Measurements from ENCODE around the gene MDFIC.

Gene MDFIC

DNA sequence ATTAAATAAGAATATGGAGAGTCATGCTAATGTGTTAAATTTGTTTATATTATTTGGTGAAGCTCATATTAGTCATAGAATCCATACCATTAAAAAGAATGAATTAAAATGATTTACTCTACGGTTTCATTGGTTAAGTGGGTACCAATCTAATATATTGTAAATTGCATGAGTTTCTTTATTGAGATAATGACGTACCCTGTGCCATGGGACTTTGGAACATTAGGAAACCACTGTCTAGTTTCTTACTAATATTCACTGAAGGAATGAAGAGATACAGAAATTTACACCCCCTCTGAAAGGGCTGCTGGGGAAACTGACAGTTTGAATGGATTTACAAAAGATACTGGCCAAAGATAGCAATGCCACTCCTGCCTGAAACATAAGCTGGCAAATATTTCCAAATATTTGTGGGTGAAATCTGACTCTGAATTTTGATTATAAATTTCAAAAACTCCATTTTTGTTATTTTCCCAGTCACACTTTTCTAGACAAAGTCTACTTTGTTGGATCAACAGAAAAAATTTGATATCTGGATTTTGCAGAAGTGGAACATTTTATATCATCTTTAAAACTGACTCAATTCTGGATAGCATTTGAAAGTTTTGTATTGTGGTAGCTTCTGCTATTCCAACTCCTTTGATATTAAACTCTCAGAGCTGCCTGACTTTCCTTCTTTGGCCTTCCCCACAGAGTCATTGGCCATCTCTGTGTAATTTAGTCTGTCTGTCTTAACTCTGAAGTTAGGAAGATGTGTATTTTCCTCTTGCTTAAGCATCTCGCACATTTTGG is 22.3 kb downstream of the MDFIC start:
- TF ChIP-seq, protein P1, sequence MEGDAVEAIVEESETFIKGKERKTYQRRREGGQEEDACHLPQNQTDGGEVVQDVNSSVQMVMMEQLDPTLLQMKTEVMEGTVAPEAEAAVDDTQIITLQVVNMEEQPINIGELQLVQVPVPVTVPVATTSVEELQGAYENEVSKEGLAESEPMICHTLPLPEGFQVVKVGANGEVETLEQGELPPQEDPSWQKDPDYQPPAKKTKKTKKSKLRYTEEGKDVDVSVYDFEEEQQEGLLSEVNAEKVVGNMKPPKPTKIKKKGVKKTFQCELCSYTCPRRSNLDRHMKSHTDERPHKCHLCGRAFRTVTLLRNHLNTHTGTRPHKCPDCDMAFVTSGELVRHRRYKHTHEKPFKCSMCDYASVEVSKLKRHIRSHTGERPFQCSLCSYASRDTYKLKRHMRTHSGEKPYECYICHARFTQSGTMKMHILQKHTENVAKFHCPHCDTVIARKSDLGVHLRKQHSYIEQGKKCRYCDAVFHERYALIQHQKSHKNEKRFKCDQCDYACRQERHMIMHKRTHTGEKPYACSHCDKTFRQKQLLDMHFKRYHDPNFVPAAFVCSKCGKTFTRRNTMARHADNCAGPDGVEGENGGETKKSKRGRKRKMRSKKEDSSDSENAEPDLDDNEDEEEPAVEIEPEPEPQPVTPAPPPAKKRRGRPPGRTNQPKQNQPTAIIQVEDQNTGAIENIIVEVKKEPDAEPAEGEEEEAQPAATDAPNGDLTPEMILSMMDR (IDR thresholded peaks at IDR 0.05; ENCODE audit: control insufficient read depth, insufficient read depth, low read depth, low read length, missing control alignments), result no peak
- no peak overlapping the region for H3K4me3 ChIP-seq (ENCODE audit: control insufficient read depth, low read depth, low read length)
- no peak for DNase-seq (ENCODE audit: low read depth)

DNA sequence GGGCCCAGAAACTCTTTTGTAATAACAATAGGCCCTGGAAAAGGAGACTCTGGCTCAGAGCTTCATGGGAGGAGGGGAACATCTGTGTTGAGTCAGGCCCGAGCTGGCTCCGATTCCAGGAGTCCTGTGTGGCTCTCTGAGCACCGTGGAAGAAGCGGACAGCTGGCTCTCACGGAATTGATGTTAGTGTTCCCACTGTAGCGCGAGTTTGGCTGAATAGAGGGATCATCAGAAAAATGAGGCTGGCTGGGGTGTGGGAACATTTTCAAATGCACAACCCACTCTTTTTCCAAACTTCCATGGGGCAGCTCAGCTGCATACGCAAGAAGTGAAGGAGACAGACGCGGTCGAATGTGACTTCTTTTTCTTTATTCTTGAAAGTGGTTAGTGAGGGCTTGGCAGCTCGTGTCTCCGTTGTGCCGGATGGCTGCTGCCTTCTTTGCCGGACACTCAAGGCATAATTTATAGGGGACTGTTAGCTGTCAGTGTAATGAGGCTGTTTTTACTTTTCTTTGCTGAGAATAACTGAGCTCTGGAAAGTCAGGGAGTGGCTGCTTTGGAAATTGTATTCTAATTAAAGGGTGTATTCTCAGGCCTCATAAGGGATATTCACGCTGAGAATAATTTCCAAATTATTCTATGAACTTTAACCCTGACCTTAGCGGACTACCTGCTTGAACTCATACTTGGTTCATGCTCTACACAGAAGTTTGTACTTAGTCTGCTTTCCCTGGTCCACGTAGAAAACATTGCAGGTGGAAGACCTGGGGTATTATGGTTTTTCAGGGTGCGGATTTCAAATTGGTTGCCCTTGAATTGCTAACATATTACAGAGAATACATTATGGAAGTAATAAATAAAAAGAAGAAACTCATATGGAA is 23.1 kb downstream of the MDFIC start:
- peak; percentile 85 for DNase-seq (ENCODE audit: low read depth)
- peak overlapping the region; percentile 16 for H3K4me3 ChIP-seq (ENCODE audit: control insufficient read depth, low read depth, low read length)
- TF ChIP-seq, protein P1 (IDR thresholded peaks at IDR 0.05; ENCODE audit: control insufficient read depth, insufficient read depth, low read depth, low read length, missing control alignments), result no peak

DNA sequence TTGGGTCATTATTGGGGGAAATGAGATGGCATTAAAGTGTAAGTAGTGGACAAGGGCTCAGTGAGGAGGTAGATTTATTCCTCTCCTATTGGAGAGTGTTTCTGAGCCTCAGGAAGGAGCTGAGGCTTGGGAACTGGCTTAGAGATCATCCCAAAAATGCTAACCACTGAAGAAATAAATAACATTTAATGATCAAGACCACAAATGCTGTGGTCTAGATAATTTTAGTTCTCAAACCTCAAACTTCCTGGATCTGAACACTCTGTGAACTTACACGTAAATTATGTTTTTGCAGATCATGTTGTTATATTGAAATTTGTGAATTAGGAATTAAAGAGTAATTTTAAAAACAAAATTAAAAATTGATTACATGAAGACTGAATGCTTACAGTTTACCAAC is 27.3 kb downstream of the MDFIC start:
- DNase-seq (ENCODE audit: low read depth), result no peak
- TF ChIP-seq, protein P1 (IDR thresholded peaks at IDR 0.05; ENCODE audit: control insufficient read depth, insufficient read depth, low read depth, low read length, missing control alignments), result no peak
- no peak overlapping the region for H3K4me3 ChIP-seq (ENCODE audit: control insufficient read depth, low read depth, low read length)

DNA sequence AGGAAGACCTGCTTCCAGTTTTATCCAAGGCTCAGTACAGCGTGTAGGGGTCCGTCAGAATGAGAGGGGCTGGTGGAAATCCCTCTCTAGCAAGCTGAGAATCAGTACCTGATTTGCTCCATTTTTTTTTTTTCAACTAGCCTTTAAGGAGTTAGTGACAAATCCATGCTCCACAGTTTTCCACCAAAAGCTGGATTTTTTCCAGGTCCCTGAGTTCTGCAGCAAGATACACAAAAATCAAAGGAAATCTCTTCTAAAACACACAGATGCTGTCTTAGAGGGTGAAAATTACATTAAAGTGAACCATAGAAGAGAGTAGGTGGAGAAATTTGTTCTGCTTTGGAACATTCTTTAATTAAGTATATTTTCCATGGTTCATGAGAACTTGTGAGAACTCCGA is 30.4 kb downstream of the MDFIC start:
- H3K4me3 ChIP-seq (ENCODE audit: control insufficient read depth, low read depth, low read length), result no peak overlapping the region
- TF ChIP-seq, protein P1 (IDR thresholded peaks at IDR 0.05; ENCODE audit: control insufficient read depth, insufficient read depth, low read depth, low read length, missing control alignments), result no peak
- no peak for DNase-seq (ENCODE audit: low read depth)

DNA sequence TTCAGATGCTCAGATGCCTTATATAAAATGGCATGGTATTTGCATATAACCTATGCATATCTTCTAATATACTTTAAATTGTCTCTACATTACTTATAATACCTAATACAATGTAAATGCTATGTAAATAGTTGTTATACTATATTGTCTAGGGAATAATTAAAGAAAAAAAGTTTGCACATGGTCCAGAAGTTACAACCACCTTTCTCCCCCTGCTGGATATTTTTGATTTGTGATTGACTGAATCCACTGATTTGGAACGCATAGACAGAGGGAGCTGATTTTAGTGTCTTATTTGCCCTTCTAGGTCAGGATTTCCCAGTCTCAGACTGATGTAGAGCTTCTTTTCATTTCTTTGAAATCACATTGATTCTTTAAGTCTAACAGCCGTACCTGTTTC is 31.8 kb downstream of the MDFIC start:
- DNase-seq (ENCODE audit: low read depth), result no peak

DNA sequence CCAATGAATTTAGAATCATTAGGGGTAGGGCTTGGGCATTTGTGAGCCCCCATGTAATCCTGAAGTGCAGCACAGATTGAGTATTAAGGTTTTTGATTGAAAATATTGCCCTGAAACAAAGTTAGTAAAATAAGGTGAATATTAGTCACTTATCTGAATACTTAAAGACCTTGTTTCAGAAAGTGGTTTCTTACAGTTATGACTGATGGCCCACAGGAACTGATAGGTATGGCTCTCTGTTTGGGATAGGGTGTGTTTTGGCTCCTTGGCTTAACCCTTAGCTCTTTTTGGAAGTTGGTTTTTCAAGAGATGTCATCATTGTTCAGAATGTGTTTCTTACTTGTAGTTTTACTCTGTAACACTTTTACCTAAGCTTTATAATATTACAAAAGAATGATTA is 34.8 kb downstream of the MDFIC start:
- TF ChIP-seq, protein P1 (IDR thresholded peaks at IDR 0.05; ENCODE audit: control insufficient read depth, insufficient read depth, low read depth, low read length, missing control alignments), result no peak
- no peak for DNase-seq (ENCODE audit: low read depth)
- no peak overlapping the region for H3K4me3 ChIP-seq (ENCODE audit: control insufficient read depth, low read depth, low read length)

More for the DNA sequence above, 31.8 kb downstream of the MDFIC start:
- TF ChIP-seq, protein P1 (IDR thresholded peaks at IDR 0.05; ENCODE audit: control insufficient read depth, insufficient read depth, low read depth, low read length, missing control alignments), result no peak
- H3K4me3 ChIP-seq (ENCODE audit: control insufficient read depth, low read depth, low read length), result no peak overlapping the region
